GM12874 (cell line): ENCODE data around the gene GPR137.
A peak's percentile ranks its signal among the peaks of the same experiment; 100 is the strongest.

ENCODE experiments used
- TF ChIP-seq, protein P1 (sequence below): IDR thresholded peaks from 2 replicates; pipeline ENCODE4 v1.5.1; 2011; ENCODE audit warnings: low read depth, mild to moderate bottlenecking, control low read depth, low read length, moderate library complexity; ENCODE audit not compliant: insufficient read depth

The GPR137 gene

DNA sequence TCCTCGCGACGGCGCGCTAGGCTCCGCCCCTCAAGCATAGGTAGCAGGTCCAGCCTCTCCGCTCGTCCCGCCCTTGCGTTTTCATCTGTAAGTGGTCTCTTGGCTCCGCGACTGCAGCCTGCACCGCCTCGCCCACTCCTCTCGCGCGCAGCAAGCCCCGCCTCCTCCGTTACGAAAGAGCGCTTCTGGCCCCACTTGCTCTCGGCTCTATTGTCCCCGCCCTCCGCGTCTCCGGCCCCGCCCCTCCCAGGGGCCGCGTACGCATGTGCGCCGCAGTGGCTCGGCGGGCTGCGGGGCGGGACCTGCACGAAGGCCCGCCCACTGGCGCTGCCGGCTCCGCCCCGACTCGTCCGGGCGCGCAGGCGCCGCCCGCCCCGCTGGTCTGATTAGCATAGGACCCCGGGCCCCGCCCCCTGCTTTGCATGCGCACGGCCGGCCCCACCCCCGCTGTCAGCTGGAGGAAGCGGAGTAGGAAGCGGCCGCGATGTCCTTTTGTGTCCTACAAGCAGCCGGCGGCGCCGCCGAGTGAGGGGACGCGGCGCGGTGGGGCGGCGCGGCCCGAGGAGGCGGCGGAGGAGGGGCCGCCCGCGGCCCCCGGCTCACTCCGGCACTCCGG lies 19.5 kb downstream of the GPR137 start, which contains the start of gene ESRRA:
TSS of gene ESRRA (plus strand) at position 450 of the 616 bp plus-strand sequence. CDS start 1,656 bp downstream, outside the sequence.
- TF ChIP-seq, protein P1, sequence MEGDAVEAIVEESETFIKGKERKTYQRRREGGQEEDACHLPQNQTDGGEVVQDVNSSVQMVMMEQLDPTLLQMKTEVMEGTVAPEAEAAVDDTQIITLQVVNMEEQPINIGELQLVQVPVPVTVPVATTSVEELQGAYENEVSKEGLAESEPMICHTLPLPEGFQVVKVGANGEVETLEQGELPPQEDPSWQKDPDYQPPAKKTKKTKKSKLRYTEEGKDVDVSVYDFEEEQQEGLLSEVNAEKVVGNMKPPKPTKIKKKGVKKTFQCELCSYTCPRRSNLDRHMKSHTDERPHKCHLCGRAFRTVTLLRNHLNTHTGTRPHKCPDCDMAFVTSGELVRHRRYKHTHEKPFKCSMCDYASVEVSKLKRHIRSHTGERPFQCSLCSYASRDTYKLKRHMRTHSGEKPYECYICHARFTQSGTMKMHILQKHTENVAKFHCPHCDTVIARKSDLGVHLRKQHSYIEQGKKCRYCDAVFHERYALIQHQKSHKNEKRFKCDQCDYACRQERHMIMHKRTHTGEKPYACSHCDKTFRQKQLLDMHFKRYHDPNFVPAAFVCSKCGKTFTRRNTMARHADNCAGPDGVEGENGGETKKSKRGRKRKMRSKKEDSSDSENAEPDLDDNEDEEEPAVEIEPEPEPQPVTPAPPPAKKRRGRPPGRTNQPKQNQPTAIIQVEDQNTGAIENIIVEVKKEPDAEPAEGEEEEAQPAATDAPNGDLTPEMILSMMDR: no peak

DNA sequence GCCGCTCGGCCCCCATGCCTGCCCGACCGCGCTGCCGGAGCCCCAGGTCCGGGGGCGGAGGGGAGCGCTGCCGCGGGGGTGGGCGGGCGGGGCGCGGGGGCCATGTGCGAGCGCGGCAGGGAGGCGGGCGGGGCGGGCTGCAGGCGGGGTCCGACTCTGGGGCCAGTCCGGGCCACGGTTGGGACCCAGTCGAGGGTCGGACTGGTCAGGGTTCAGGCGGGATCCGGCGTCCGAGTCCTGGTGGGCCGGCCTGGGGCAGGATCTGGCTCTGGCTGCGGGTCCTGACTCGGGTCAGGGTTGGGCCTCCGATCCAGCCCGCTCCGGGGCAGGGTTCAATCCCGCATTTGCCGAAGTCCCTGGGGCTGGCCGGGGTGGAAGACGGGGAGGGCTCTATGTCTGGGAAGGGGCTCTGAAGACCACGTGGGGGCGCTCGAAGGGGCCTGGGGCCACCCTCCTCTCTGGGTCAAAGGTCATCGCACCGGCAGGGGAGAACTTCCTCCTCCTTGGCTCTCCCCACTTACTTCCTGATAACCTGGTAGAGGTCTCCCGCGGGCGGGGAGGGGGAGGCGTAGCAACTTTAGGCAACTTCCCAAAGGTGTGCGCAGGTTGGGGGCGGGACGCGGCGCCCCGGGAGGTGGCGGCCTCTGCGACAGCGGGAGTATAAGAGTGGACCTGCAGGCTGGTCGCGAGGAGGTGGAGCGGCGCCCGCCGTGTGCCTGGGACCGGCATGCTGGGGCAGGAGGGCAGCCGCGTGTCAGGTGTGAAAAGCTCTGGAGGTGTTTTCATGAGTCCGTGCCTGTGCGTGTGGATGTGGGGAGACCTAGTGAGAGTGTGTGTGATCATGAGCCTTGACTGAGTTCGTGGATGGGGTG lies 20.3 kb downstream of the GPR137 start:
- TF ChIP-seq, protein P1: peak; percentile 60

DNA sequence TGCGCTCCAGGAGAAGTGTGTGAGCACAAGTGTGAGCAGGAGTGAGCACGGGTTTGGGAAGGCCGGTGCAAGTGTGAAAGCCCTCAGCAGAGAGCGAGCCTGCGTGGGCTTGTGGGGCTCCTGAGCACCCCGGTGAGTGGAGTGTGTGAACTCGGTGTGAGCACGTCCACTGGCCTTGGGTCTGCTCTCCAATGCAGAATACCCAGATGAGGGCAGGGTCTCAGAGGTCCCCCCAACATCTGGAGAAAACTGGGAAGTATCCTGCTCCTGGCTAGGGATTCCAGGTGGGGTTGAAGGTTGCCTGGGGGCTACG lies 20.9 kb downstream of the GPR137 start:
- TF ChIP-seq, protein P1: no peak

DNA sequence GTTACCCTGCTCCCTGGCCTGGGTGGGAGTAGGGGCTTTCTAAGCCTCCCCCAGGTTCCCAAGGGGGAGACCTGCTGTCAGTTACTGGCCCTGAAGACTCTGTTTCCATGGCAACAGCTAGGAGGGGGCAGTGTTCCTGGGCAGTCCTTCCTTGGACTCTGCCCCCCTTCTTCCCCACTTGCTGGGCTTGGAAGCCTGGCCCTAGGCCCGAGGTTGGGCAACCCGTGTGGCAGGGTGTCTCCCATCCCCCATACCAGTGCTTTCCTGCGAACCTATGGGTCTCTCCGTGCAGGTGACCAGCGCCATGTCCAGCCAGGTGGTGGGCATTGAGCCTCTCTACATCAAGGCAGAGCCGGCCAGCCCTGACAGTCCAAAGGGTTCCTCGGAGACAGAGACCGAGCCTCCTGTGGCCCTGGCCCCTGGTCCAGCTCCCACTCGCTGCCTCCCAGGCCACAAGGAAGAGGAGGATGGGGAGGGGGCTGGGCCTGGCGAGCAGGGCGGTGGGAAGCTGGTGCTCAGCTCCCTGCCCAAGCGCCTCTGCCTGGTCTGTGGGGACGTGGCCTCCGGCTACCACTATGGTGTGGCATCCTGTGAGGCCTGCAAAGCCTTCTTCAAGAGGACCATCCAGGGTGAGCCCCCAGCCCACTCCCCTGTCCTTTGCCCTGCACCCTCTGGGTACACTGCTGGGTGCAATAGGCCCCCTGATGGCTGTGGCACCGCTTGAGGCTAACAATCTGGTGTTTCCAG lies 21.4 kb downstream of the GPR137 start:
- TF ChIP-seq, protein P1: no peak

DNA sequence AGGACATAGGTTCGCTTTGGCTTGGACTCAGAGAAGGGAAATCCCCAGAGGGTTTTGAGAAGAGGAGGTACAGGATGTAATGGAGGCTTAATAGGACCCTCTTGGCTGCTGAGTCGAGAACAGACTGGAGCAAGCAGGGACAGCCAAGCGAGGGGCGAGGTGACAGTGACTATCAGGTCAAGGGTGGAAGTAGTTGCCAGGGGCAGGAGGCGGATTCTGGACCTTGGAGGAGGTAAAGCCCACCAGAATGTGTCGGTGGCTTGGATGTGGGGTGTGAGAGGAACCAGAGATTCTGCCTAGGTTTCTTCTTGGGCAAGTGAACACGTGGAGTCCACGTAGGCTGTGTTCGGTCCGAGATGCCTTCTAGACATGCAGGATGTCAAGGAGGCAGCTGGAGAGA lies 27.3 kb downstream of the GPR137 start:
- TF ChIP-seq, protein P1: no peak

DNA sequence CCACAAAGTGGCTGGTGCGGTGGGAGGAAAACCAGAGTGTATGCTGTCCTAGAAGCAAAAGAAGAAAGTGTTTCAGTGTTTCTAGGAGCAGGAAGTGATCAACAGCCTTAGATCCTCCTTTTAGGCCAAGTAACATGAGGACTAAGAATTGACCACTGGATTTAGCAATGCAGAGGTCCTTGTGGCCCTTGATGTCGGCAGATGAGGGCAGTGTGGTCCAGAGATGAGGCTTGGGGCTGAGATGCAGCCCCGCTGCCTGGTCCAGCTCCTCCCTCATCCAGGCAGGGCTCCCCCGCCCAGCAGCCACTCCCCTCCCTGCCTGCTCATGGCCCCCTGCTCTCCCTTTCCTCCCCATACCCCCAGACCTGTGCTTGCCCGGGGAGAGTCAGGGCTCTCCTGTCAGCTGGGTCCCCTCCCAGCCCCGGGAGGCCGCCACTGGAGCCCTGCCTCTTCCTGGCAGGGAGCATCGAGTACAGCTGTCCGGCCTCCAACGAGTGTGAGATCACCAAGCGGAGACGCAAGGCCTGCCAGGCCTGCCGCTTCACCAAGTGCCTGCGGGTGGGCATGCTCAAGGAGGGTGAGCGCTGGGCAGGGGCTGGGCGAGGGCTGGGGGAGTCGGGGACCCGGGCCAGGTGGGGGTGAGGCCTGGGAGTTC lies 28.0 kb downstream of the GPR137 start:
- TF ChIP-seq, protein P1: no peak
